Adipocyte (in vitro differentiated cells): ENCODE results near the gene DGKQ.

Experiments
- DNase-seq: peaks from one replicate; pipeline ENCODE4 v3.0.0-alpha.2; 2015; ENCODE audit warnings: low read depth
- H3K27me3 ChIP-seq: replicated peaks from 2 replicates; pipeline ENCODE4 v1.7.0; 2013; ENCODE audit warnings: mild to moderate bottlenecking, low read length, moderate library complexity; ENCODE audit not compliant: control insufficient read depth, insufficient read depth
- H3K36me3 ChIP-seq: 2 replicates; pipeline ENCODE4 v1.7.0; 2013; ENCODE audit warnings: low read length, mild to moderate bottlenecking, moderate library complexity; ENCODE audit not compliant: control insufficient read depth, insufficient read depth, severe bottlenecking
- H3K4me1 ChIP-seq: 2 replicates; pipeline ENCODE4 v1.7.0; 2013; ENCODE audit warnings: mild to moderate bottlenecking, low read length, moderate library complexity; ENCODE audit not compliant: control insufficient read depth, insufficient read depth
- H3K4me3 ChIP-seq: 2 replicates; pipeline ENCODE4 v1.7.0; 2013; ENCODE audit warnings: mild to moderate bottlenecking, low read length, moderate library complexity
- H3K9ac ChIP-seq: 2 replicates; pipeline ENCODE4 v1.7.0; 2013; ENCODE audit warnings: mild to moderate bottlenecking, low read length, moderate library complexity
- H3K9me3 ChIP-seq: 2 replicates; pipeline ENCODE4 v1.7.0; 2013; ENCODE audit warnings: mild to moderate bottlenecking, low read length, moderate library complexity; ENCODE audit not compliant: control insufficient read depth

DGKQ gene

DNA sequence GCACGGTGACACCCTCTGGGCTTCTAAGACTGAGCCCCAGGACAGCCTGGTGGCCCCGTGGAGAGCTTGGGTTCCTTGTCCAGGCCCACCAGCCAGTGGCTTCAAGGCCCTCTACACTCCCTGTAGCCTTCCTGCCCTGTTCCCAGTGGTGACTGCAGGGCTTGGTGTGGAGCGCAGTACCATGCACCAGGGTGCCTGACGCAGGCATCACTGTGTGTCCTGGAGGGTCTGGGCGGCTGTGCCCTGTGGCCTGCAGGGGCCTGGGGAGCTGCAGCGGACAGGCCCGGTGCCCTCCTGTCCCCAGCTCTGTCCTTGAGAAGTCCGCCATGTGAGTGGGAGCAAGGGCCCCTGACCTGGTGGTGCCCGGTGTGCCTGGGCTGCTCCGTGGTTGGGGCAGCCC, 42.4 kb upstream of the DGKQ start:
- H3K9ac ChIP-seq, result no peak overlapping the region
- peaks cover 4% of the 10 kb centered on the region for H3K4me1 ChIP-seq
- DNase-seq, result no peak
- H3K9me3 ChIP-seq, result no peaks in the 10 kb centered on the region
- H3K27me3 ChIP-seq, result no peaks in the 10 kb centered on the region
- no peak overlapping the region for H3K4me3 ChIP-seq
- peaks cover 5% of the 10 kb centered on the region for H3K36me3 ChIP-seq

DNA sequence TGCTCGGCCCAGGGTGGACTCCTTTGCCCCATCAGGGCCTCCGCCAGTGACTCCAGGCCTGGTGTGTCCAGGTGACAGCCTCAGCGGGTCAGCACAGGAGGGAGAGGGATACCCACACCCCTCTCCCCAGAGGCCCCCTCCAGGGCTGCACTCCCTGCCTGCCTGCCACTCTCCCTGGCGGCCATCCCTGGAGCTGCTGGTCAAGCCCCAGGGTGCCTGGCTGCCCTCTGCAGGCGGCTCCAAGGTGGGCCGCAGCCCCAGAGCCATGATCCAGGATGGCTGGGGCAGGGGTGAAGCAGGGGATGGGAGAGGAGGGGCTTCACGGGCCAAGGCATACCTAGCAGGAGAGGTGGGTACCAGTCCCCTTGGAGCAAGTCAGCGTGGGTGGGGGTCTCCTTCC, 41.8 kb upstream of the DGKQ start:
- Histone ChIP-seq H3K4me3 (no peak overlapping the region), H3K27me3 (no peaks in the 10 kb centered on the region), H3K9me3 (no peaks in the 10 kb centered on the region), H3K9ac (no peak overlapping the region), H3K4me1 (peaks cover 8% of the 10 kb centered on the region), H3K36me3 (peaks cover 5% of the 10 kb centered on the region)
- no peak for DNase-seq

GRCh38 chr4:1014291-1015167, 41.2 kb upstream of the DGKQ start:
- no peak for DNase-seq
- no peak overlapping the region for H3K9ac ChIP-seq
- H3K4me1 ChIP-seq, result peaks cover 12% of the 10 kb centered on the region
- peaks cover 5% of the 10 kb centered on the region for H3K36me3 ChIP-seq
- no peak overlapping the region for H3K4me3 ChIP-seq
- H3K9me3 ChIP-seq, result no peaks in the 10 kb centered on the region
- H3K27me3 ChIP-seq, result no peaks in the 10 kb centered on the region

DNA sequence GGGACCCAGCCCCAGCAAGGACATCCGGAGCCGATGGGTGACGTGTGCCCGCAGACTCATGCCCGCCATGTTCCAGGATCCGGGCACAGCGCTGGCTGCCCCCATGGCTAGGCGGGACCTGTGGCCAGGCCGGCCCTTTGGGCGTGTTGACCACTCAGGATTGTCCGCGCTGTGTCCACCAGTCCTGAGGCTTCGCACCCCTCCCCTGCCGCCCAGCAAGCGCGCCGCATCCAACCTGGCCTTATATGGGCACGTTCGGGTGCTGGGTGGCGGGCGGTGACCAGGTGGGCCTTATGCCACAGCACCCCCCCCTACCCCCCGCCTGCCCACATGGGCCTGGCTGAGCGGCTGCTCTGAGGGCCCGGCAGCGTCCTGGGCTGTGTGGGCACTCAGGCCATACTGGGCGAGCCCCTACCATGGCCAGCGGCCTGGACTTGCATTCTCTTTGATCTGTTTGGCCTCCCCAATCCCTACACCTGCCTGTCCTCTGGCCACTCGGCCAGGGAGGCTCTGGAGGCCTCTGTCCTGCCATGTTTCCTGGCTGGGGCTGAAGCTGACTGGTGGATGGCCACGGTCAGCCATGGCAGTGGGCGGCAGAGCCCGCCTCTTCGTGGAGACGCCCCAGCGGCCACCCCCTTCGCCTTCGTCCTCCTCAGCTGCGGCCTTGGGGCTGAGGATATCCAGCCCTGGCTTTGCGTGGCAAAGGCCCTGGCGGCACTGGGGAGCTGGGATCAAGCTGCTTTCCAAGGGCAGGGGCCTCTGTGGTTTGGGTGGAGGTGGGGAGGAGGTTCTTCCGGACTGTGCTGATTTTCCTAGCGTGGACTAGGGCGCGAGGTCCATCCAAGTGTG, 40.1 kb upstream of the DGKQ start:
- Histone ChIP-seq H3K4me3 (no peak overlapping the region), H3K36me3 (peaks cover 5% of the 10 kb centered on the region), H3K4me1 (peaks cover 16% of the 10 kb centered on the region), H3K9me3 (no peaks in the 10 kb centered on the region), H3K9ac (no peak overlapping the region), H3K27me3 (peaks cover 5% of the 10 kb centered on the region)
- DNase-seq, result no peak

DNA sequence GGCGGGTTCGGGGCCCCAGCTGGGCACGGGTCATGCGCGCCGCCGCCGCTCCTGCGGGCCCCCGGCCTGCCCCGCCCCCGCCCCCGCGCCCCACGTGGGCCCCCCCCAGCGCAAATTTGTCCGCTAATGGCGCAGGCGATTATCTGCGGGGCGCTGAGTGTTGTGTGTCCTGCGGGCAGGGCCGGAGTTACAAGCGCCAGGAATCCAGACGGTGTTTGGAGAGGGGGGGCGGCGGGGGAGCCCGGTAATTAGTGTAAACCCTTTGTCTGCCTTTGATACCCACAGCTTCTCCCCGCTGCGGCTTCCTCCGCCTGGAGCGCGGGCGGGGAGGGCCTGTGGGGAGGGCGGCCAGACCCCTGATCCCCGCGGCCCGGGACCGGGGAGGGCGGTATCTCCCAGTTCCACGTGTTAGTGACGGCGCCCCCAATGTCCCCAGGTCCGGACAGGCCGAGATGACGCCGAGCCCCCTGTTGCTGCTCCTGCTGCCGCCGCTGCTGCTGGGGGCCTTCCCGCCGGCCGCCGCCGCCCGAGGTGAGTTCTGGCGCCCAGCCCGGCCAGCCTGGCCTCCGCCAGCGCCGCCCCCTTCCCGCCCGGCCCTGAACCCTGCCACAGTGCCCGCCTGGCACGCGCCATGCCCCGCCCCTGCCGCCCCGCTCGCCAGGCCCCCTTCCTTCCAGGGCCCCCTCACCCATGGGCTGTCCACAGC, 38.8 kb upstream of the DGKQ start:
- Histone ChIP-seq H3K27me3 (peaks cover 8% of the 10 kb centered on the region), H3K4me3 (peak overlapping the region; percentile 79), H3K4me1 (peaks cover 16% of the 10 kb centered on the region), H3K36me3 (peaks cover 5% of the 10 kb centered on the region), H3K9me3 (no peaks in the 10 kb centered on the region), H3K9ac (peak overlapping the region; percentile 68)
- peak; percentile 63 for DNase-seq

DNA sequence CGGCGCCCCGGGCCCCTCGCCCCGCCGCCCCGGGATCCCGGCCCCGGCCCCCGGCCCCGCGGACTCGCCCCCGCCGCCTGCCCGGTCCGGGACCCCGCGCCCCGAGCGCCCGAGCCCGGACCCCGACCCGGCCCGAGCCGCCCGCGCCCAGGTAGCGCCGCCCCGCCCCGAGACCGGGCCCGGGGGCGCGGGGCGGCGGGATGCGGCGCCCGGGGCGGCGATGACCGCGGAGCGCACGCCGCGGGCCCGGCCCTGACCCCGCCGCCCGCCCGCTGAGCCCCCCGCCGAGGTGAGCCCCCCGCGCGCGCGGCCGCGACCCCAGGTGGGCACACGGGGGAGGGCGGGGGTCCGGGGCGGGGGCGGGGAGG, 38.3 kb upstream of the DGKQ start:
- Histone ChIP-seq H3K36me3 (peaks cover 5% of the 10 kb centered on the region), H3K4me1 (peaks cover 16% of the 10 kb centered on the region), H3K4me3 (no peak overlapping the region), H3K9me3 (no peaks in the 10 kb centered on the region), H3K9ac (no peak overlapping the region), H3K27me3 (peaks cover 8% of the 10 kb centered on the region)
- no peak for DNase-seq

DNA sequence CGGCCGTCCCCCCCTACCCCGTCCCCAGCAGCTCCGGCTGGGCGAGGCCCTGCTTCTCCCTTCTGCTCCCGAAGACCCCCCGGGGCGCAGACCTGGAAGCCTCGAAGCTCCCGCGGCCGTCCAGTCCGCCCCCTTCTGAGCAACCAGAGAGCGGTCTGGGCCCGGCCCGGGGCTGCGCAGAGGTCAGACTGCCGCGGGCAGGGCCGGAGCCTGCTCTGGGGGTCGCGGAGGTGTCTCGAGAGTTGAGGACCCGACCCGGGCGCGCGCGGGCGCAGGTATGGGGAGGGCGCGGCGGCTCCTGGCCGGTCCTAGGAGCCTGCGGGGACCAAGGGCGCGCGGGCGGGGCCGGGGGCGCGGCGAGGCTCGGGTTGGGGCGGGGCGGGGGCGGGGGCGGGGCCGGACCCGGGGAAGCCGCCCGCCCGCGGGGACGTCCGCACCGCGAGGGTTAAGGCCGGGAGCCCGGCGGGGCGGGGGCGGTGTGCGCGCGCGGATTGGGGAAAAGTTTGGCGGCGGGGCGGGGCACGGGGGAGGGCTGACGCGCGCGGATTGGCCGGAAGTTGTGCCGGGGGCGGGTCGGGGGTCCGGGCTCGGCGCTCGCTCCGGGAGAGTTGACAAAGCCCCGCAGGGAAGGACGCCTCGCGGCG, 37.8 kb upstream of the DGKQ start, which contains the start of gene FGFRL1:
Gene FGFRL1 (plus strand): TSS at position 605 of the 644 bp plus-strand sequence. CDS start 860 bp downstream, outside the sequence.
- peaks cover 8% of the 10 kb centered on the region for H3K27me3 ChIP-seq
- peaks cover 16% of the 10 kb centered on the region for H3K4me1 ChIP-seq
- peaks cover 5% of the 10 kb centered on the region for H3K36me3 ChIP-seq
- peak within 1 kb of the TSS; percentile 68 for H3K9ac ChIP-seq
- peak within 1 kb of the TSS; percentile 80 for H3K4me3 ChIP-seq
- H3K9me3 ChIP-seq, result no peaks in the 10 kb centered on the region
- peak; percentile 97 for DNase-seq

DNA sequence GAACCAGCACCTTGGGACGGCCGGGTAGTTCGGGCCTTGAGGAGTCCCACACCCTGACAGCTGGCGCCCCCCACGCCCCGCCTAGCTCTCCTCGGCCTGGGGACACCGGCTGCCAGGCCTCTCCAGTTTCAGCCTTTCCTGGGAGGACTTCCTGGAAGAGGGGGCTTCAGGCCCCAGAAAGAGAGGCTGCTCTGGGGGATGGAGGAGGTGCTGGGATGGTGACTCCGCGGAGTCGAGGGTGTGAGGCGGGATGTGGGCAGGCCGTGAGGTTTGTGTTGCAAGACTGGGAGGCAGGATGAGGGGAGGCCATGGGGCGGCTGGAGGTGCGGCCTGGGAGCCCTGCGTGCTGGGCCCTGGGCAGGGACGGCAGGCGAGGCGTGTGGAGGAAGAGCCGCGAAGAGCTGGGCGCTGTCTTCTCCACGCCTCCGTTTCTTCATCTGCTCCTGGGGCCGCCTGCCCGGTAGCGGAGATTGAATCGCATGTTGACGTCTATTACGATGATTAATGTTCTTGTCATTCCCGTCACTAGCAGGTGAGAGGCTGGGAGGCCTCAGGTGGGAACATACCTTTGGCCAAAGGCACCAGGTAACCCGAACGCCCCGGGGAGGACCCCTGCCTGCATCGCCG, 37.1 kb upstream of the DGKQ start:
- H3K27me3 ChIP-seq, result peaks cover 8% of the 10 kb centered on the region
- no peaks in the 10 kb centered on the region for H3K9me3 ChIP-seq
- DNase-seq, result peak; percentile 91
- H3K4me3 ChIP-seq, result peak overlapping the region; percentile 80
- peaks cover 5% of the 10 kb centered on the region for H3K36me3 ChIP-seq
- peaks cover 16% of the 10 kb centered on the region for H3K4me1 ChIP-seq
- peak overlapping the region; percentile 62 for H3K9ac ChIP-seq

GRCh38 chr4:1009542-1010394, 36.4 kb upstream of the DGKQ start:
- Histone ChIP-seq H3K9me3 (no peaks in the 10 kb centered on the region), H3K36me3 (peaks cover 5% of the 10 kb centered on the region), H3K4me3 (peak overlapping the region; percentile 80), H3K27me3 (peaks cover 8% of the 10 kb centered on the region), H3K9ac (peak overlapping the region; percentile 71), H3K4me1 (peaks cover 16% of the 10 kb centered on the region)
- DNase-seq, result peak; percentile 87
